ENCODE data around the gene TLR8.

DNA sequence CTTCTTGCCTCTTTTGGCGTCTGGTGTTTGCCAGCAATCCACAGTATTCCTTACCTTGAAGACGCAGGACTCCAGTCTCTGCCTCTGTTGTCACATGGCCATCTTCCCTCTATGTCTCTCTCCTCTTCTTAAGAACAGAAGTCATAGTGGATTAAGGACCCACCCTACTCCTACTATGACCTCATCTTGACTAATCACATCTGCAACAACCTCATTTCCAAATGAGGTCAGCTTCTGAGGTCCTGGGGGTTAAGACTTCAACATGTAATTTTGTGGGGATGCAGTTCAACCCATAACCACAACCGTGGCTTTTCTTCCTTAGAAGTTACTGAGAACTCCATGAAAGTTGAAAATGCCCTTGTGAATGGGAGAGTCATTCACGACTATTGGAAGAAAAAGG, 23.3 kb downstream of the TLR8 start:
- TF ChIP-seq POLR2A (IDR thresholded peaks at IDR 0.05; ENCODE audit: low read depth, low read length) = no peak
- no peak for TF ChIP-seq TAF1 (IDR thresholded peaks at IDR 0.05; ENCODE audit: borderline replicate concordance, low read depth, low read length)
- TF ChIP-seq POLR2AphosphoS5 (IDR thresholded peaks at IDR 0.05; ENCODE audit: low read depth, low read length) = no peak

Data from GM12892 (cell line).